Smooth muscle cell (in vitro differentiated cells): ENCODE measurements around the gene NDST1. TPM values are rescaled to one million over a fixed set of nuclear protein-coding genes. Genes with fewer than 3 reads are reported as not detected.

ENCODE experiments used
- DNase-seq: peaks from one replicate; lab custom pipeline; 2025; ENCODE audit not compliant: unreplicated experiment; lab: John Stamatoyannopoulos, UW
- H2AFZ ChIP-seq: fragments of 200-600 bp; sonication (generic); 2 replicates; pipeline ENCODE4 v1.6.0; 2016; ENCODE audit warnings: antibody characterized with exemption, low read depth, mild to moderate bottlenecking
- H3F3A ChIP-seq: fragments of 200-600 bp; sonication (generic); 2 replicates; pipeline ENCODE4 v1.6.0; 2017; ENCODE audit warnings: antibody characterized with exemption, low read depth
- H3K27ac ChIP-seq: fragments of 200-600 bp; sonication (generic); 2 replicates; pipeline ENCODE4 v1.5.1; 2016; ENCODE audit warnings: low read depth, mild to moderate bottlenecking
- H3K27me3 ChIP-seq: fragments of 200-600 bp; sonication (generic); 2 replicates; pipeline ENCODE4 v1.6.1; 2016; ENCODE audit warnings: low read depth, mild to moderate bottlenecking
- H3K36me3 ChIP-seq: fragments of 200-600 bp; sonication (generic); 2 replicates; pipeline ENCODE4 v1.5.1; 2016; ENCODE audit warnings: low read depth
- H3K4me1 ChIP-seq: fragments of 200-600 bp; sonication (generic); 2 replicates; pipeline ENCODE4 v1.5.1; 2016; ENCODE audit warnings: low read depth
- H3K4me2 ChIP-seq: fragments of 200-600 bp; sonication (generic); 2 replicates; pipeline ENCODE4 v1.6.0; 2016; ENCODE audit warnings: mild to moderate bottlenecking
- H3K4me3 ChIP-seq: fragments of 200-600 bp; sonication (generic); 2 replicates; pipeline ENCODE4 v1.5.1; 2016; ENCODE audit warnings: mild to moderate bottlenecking
- H3K79me2 ChIP-seq: fragments of 200-600 bp; sonication (generic); 2 replicates; pipeline ENCODE4 v1.6.0; 2016; ENCODE audit warnings: low read depth, mild to moderate bottlenecking
- H3K9ac ChIP-seq: fragments of 200-600 bp; sonication (generic); 2 replicates; pipeline ENCODE4 v1.6.0; 2016; ENCODE audit warnings: low read depth
- H3K9me3 ChIP-seq: fragments of 200-600 bp; sonication (generic); replicated peaks from 2 replicates; pipeline ENCODE4 v1.5.1; 2016; ENCODE audit warnings: low read depth
- H4K20me1 ChIP-seq: fragments of 200-600 bp; sonication (generic); 2 replicates; pipeline ENCODE4 v1.6.0; 2016; ENCODE audit warnings: low read depth
- WGBS: methylation state at CpG from one replicate; pipeline ENCODE4 v1.1.7; 2016; ENCODE audit warnings: low lambda C conversion rate; 5-methylcytosine and 5-hydroxymethylcytosine counted together
- polyA plus RNA-seq: library from polyadenylated mRNA; unstranded; fragments of >200 nt; fragmentation: Nextera tagmentation; extraction: Ambion mirVana; gene quantifications from 2 replicates; pipeline ENCODE4 v1.2.1, GENCODE V29; 2016
- total RNA-seq: library from RNA; depleted of rRNA; stranded (reverse); fragments of >200 nt; gene quantifications from 2 replicates; pipeline ENCODE4 v1.2.3, GENCODE V29; 2014
- TF ChIP-seq, protein P1 (sequence below): fragments of 200-600 bp; sonication (generic); IDR thresholded peaks from 2 replicates; pipeline ENCODE4 v1.5.1; 2017; ENCODE audit warnings: borderline replicate concordance, mild to moderate bottlenecking, antibody characterized with exemption; ENCODE audit not compliant: insufficient read depth, poor library complexity, severe bottlenecking

Gene NDST1
- total and polyA plus RNA-seq, 2 experiments from 2014 or later: 32.4 to 53.0 TPM

DNA sequence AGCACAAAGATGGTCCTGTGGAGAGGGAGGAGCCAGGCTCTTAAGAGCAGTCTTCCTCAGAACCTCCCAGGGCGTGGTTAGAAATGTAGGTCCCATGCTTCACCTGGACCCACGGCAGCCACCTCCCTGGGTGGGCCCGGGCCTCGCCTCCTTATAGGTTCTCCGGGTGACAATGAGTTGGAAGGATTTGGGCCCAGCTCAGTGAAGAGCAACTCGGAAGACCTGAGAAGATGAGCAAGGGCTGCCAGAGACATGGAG is 26.3 kb upstream of the NDST1 start:
- DNase-seq: no peak
- Histone ChIP-seq H3K4me3 (no peak overlapping the region), H3K4me1 (peaks cover 5% of the 10 kb centered on the region), H3K4me2 (no peak overlapping the region), H2AFZ (no peak overlapping the region), H3K36me3 (no peaks in the 10 kb centered on the region), H3K79me2 (peaks cover 2% of the 10 kb centered on the region), H3F3A (peaks cover 8% of the 10 kb centered on the region), H3K27ac (no peak overlapping the region), H3K9ac (no peak overlapping the region), H4K20me1 (no peaks in the 10 kb centered on the region), H3K9me3 (no peaks in the 10 kb centered on the region), H3K27me3 (no peaks in the 10 kb centered on the region)
- WGBS: 97% methylated on average over 6 of the region's 6 CpGs
- TF ChIP-seq, protein P1, sequence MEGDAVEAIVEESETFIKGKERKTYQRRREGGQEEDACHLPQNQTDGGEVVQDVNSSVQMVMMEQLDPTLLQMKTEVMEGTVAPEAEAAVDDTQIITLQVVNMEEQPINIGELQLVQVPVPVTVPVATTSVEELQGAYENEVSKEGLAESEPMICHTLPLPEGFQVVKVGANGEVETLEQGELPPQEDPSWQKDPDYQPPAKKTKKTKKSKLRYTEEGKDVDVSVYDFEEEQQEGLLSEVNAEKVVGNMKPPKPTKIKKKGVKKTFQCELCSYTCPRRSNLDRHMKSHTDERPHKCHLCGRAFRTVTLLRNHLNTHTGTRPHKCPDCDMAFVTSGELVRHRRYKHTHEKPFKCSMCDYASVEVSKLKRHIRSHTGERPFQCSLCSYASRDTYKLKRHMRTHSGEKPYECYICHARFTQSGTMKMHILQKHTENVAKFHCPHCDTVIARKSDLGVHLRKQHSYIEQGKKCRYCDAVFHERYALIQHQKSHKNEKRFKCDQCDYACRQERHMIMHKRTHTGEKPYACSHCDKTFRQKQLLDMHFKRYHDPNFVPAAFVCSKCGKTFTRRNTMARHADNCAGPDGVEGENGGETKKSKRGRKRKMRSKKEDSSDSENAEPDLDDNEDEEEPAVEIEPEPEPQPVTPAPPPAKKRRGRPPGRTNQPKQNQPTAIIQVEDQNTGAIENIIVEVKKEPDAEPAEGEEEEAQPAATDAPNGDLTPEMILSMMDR: no peak

DNA sequence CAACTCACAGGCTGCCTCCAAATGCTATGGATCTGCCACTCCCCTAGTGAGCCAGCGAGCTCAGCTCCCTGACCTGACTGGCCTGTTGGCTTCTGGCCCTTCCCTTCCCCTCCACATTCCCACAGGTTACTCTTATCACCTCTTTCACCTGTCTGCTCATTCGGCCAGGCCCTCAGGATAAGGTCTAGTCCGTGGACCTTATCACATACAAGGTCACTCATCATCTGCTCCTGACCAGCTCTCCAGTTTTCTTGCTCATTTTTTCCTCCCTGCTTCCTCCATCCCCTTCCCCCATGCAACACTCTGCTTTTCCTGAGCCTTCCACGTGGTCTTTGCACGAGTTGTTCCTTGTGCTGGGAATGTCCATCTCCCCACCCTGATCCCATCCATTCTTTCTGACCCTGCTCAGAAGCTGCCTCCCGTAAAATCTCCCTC is 25.9 kb upstream of the NDST1 start:
- H3K4me2 ChIP-seq: no peak overlapping the region
- WGBS: 80% methylated on average over 6 of the region's 6 CpGs
- H3K9me3 ChIP-seq: no peaks in the 10 kb centered on the region
- peaks cover 11% of the 10 kb centered on the region for H3F3A ChIP-seq
- H3K9ac ChIP-seq: no peak overlapping the region
- no peak overlapping the region for H3K4me3 ChIP-seq
- H2AFZ ChIP-seq: no peak overlapping the region
- no peaks in the 10 kb centered on the region for H3K27me3 ChIP-seq
- DNase-seq: no peak
- H4K20me1 ChIP-seq: no peaks in the 10 kb centered on the region
- H3K4me1 ChIP-seq: peaks cover 6% of the 10 kb centered on the region
- H3K79me2 ChIP-seq: peaks cover 5% of the 10 kb centered on the region
- no peaks in the 10 kb centered on the region for H3K36me3 ChIP-seq
- TF ChIP-seq, protein P1: no peak
- H3K27ac ChIP-seq: no peak overlapping the region

DNA sequence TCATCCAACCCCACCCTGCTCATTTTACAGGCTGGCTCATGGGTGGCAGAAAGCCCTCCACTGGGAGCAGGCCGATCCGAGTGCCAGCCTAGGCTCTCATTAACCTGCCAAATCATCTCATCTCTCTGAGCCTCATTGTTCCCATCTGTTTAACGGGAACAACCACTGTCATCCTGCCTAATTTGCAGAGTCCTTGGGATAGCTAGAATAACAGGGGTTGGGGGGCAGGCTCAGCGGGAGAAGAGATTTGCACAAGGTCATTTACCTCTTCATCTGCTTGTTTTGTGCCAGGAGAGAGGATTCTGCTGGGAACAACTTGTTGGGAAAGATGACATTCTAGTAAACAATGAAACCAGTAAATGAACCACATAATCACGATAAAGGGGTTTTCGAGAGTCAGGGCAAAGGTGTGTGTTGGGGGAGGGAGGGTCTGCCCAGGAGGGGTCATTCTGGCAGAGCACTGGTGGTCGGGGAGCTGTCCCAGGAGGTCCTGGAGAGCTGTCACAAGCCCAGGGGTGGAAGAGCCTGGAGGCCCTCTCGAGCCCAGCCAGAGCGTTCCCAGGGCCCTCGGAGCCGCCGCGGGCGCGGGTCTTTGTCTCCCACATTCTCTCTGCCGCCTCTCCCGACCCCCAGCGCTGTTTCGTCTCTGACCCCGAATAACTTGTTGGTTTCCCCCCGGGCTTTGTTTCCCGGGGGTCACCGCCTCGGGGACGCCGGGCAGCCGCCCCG is 22.8 kb upstream of the NDST1 start:
- peak overlapping the region; percentile 68 for H2AFZ ChIP-seq
- H3K4me1 ChIP-seq: peaks cover 36% of the 10 kb centered on the region
- H4K20me1 ChIP-seq: peaks cover 24% of the 10 kb centered on the region
- H3K4me2 ChIP-seq: peak overlapping the region; percentile 94
- peaks cover 37% of the 10 kb centered on the region for H3K79me2 ChIP-seq
- no peaks in the 10 kb centered on the region for H3K27me3 ChIP-seq
- peak overlapping the region; percentile 96 for H3K27ac ChIP-seq
- peak overlapping the region; percentile 98 for H3K9ac ChIP-seq
- TF ChIP-seq, protein P1: no peak
- peaks cover 36% of the 10 kb centered on the region for H3F3A ChIP-seq
- peak overlapping the region; percentile 91 for H3K4me3 ChIP-seq
- no peak for DNase-seq
- H3K9me3 ChIP-seq: no peaks in the 10 kb centered on the region
- no peaks in the 10 kb centered on the region for H3K36me3 ChIP-seq
- WGBS: 22% methylated on average over 19 of the region's 28 CpGs
